HepG2 (cell line): ENCODE results near the gene ITK. TPM values are rescaled to one million over a fixed set of nuclear protein-coding genes. Genes with fewer than 3 reads are reported as not detected.

Experiments used
- ATAC-seq: fragments of 200-7000 bp; cut with Tn5 transposase; 3 replicates; pipeline ENCODE4 v1.9.1; 2020; ENCODE audit warnings: mild to moderate bottlenecking, moderate library complexity
- BruUV-seq: library from RNA; stranded (reverse); fragments of 400-500 nt; replicated peaks from 2 replicates; lab custom pipeline; 2021; lab: Mats Ljungman, UMichigan
- CTCF ChIA-PET: fragments of 300-600 bp; formaldehyde crosslinking; extraction: SDS; loops from one replicate; lab custom pipeline; 2021; ENCODE audit warnings: low total read pairs, inconsistent platforms, low intra/inter-chr PET ratio; lab: Yijun Ruan, JAX
- POLR2A ChIA-PET: fragments of 350-600 bp; sonication (Branson Sonifier 250); formaldehyde crosslinking; loops from one replicate; lab custom pipeline; 2020; ENCODE audit warnings: antibody characterized with exemption, inconsistent platforms; lab: Yijun Ruan, JAX
- DNase-seq: peaks from one replicate; pipeline ENCODE4 v3.0.0-alpha.2; 2015; ENCODE audit warnings: low spot score
- FAIRE-seq: peaks from 3 replicates; lab custom pipeline; 2011; peaks lifted over from hg19 to GRCh38; lab: Jason Lieb, UNC
- H2AFZ ChIP-seq: one replicate; pipeline ENCODE4 v1.6.1; 2011; ENCODE audit warnings: low read length, inconsistent platforms
- H3K27ac ChIP-seq: fragments of 300-600 bp; 3 replicates; pipeline ENCODE4 v1.8.0; 2011; ENCODE audit warnings: mixed run types, mild to moderate bottlenecking, mixed read lengths, low read length, inconsistent platforms; ENCODE audit not compliant: insufficient read depth; ENCODE audit errors: extremely low read length
- H3K27me3 ChIP-seq, 2 experiments: fragments of 200-600 bp in 1 of 2; 2 replicates in 1 of 2; 3 replicates in 1 of 2; pipeline versions ENCODE4 v1.6.0 to v1.8.0; 2011; ENCODE audit warnings: low read length in 2 of 2, mild to moderate bottlenecking in 2 of 2, moderate library complexity in 2 of 2, inconsistent platforms in 1 of 2; ENCODE audit not compliant: insufficient read depth in 2 of 2, control insufficient read depth in 1 of 2
- H3K36me3 ChIP-seq, 2 experiments: fragments of 200-600 bp in 1 of 2; replicated peaks in 1 of 2; 2 replicates in 1 of 2; 3 replicates in 1 of 2; pipeline versions ENCODE4 v1.5.1 to v1.8.0; 2011; ENCODE audit warnings: low read length in 2 of 2, inconsistent platforms in 1 of 2; ENCODE audit not compliant: insufficient read depth in 2 of 2, control insufficient read depth in 1 of 2
- H3K4me1 ChIP-seq: 2 replicates; pipeline ENCODE4 v1.5.1; 2012; ENCODE audit warnings: low read length, inconsistent platforms; ENCODE audit not compliant: insufficient read depth
- H3K4me2 ChIP-seq: 2 replicates; pipeline ENCODE4 v1.6.0; 2011; ENCODE audit warnings: low read depth, low read length, inconsistent platforms
- H3K4me3 ChIP-seq, 3 experiments: fragments of 200-600 bp in 1 of 3; sonication (generic), shearing (Covaris generic) in 1 of 3; replicated peaks in 1 of 3; 2 replicates each; pipeline ENCODE4 v1.5.1; 2011 to 2016; ENCODE audit warnings: low read length in 3 of 3, inconsistent platforms in 2 of 3, low read depth in 2 of 3, mild to moderate bottlenecking in 2 of 3, control low read depth in 1 of 3, mixed read lengths in 1 of 3; ENCODE audit not compliant: insufficient read depth in 1 of 3
- H3K79me2 ChIP-seq: one replicate; pipeline ENCODE4 v1.6.1; 2011; ENCODE audit warnings: low read length, inconsistent platforms; ENCODE audit not compliant: insufficient read depth
- H3K9ac ChIP-seq: 2 replicates; pipeline ENCODE4 v1.6.0; 2011; ENCODE audit warnings: mild to moderate bottlenecking, low read depth, low read length, inconsistent platforms; ENCODE audit not compliant: insufficient read depth
- H3K9me3 ChIP-seq: 2 replicates; pipeline ENCODE4 v1.5.1; 2012; ENCODE audit warnings: mild to moderate bottlenecking, low read length
- H4K20me1 ChIP-seq: 2 replicates; pipeline ENCODE4 v1.6.0; 2011; ENCODE audit warnings: inconsistent platforms, mild to moderate bottlenecking, low read length, moderate library complexity; ENCODE audit not compliant: insufficient read depth
- CREM ChIP-seq, 2 experiments: sonication (generic) in 1 of 2; formaldehyde crosslinking in 1 of 2; IDR thresholded peaks; 2 replicates each; pipeline versions ENCODE4 v1.4.0 to v1.6.1; 2016 to 2020; ENCODE audit warnings: antibody characterized with exemption in 1 of 2, mild to moderate bottlenecking in 1 of 2, missing genetic modification reagents in 1 of 2
- EEA1 ChIP-seq: sonication (generic); formaldehyde crosslinking; IDR thresholded peaks from 2 replicates; pipeline ENCODE4 v1.5.1; 2020; ENCODE audit warnings: mild to moderate bottlenecking, missing genetic modification reagents, borderline replicate concordance
- HMGXB4 ChIP-seq, 2 experiments: sonication (generic) in 1 of 2; formaldehyde crosslinking in 1 of 2; IDR thresholded peaks; 2 replicates each; pipeline versions ENCODE4 v1.4.0 to v1.6.1; 2018 to 2020; ENCODE audit warnings: missing genetic modification reagents in 2 of 2, borderline replicate concordance in 1 of 2, low read depth in 1 of 2, mild to moderate bottlenecking in 1 of 2, missing biosample characterization in 1 of 2
- PHF20 ChIP-seq: sonication (generic); formaldehyde crosslinking; IDR thresholded peaks from 2 replicates; pipeline ENCODE4 v1.5.0; 2020; ENCODE audit warnings: mild to moderate bottlenecking, missing genetic modification reagents
- PHF5A ChIP-seq: IDR thresholded peaks from one replicate; pipeline ENCODE4 v1.6.1; 2018; ENCODE audit warnings: low read depth, missing genetic modification reagents; ENCODE audit not compliant: unreplicated experiment
- RARA ChIP-seq: IDR thresholded peaks from 2 replicates; pipeline ENCODE4 v1.6.1; 2016; ENCODE audit warnings: missing genetic modification reagents, missing compliant biosample characterization
- SCMH1 ChIP-seq: sonication (generic); formaldehyde crosslinking; IDR thresholded peaks from 2 replicates; pipeline ENCODE4 v1.9.0; 2021; ENCODE audit warnings: missing genetic modification reagents, mild to moderate bottlenecking, borderline replicate concordance
- SMARCE1 ChIP-seq: fragments of 450-650 bp; IDR thresholded peaks from 2 replicates; pipeline ENCODE4 v1.6.1; 2017; ENCODE audit warnings: borderline replicate concordance
- SP2 ChIP-seq: sonication (generic); formaldehyde crosslinking; IDR thresholded peaks from 2 replicates; pipeline ENCODE4 v1.5.1; 2020; ENCODE audit warnings: mild to moderate bottlenecking, missing genetic modification reagents
- ZFP36L2 ChIP-seq: sonication (generic); formaldehyde crosslinking; IDR thresholded peaks from 2 replicates; pipeline ENCODE4 v1.4.0; 2020; ENCODE audit warnings: missing genetic modification reagents
- ZKSCAN5 ChIP-seq: sonication (generic); formaldehyde crosslinking; IDR thresholded peaks from 2 replicates; pipeline ENCODE4 v1.5.1; 2020; ENCODE audit warnings: mild to moderate bottlenecking, missing genetic modification reagents
- ZNF180 ChIP-seq: sonication (generic); formaldehyde crosslinking; IDR thresholded peaks from 2 replicates; pipeline ENCODE4 v1.4.0; 2020; ENCODE audit warnings: low read depth, missing genetic modification reagents, borderline replicate concordance
- ZNF333 ChIP-seq: sonication (generic); formaldehyde crosslinking; IDR thresholded peaks from 2 replicates; pipeline ENCODE4 v1.4.0; 2020; ENCODE audit warnings: mild to moderate bottlenecking, missing genetic modification reagents, borderline replicate concordance
- ZNF33B ChIP-seq: sonication (generic); formaldehyde crosslinking; IDR thresholded peaks from 2 replicates; pipeline ENCODE4 v1.5.1; 2020; ENCODE audit warnings: mild to moderate bottlenecking, missing genetic modification reagents
- ZNF543 ChIP-seq: sonication (generic); formaldehyde crosslinking; IDR thresholded peaks from 2 replicates; pipeline ENCODE4 v1.4.0; 2020; ENCODE audit warnings: mild to moderate bottlenecking, missing genetic modification reagents
- ZNF552 ChIP-seq: sonication (generic); formaldehyde crosslinking; IDR thresholded peaks from 2 replicates; pipeline ENCODE4 v1.9.0; 2022; ENCODE audit warnings: missing genetic modification reagents, mild to moderate bottlenecking, borderline replicate concordance
- WGBS: methylation state at CpG from one replicate; pipeline ENCODE4 v1.1.6; 2017; ENCODE audit warnings: low lambda C conversion rate; 5-methylcytosine and 5-hydroxymethylcytosine counted together
- in situ Hi-C: cut with HindIII; loops from 2 replicates; pipeline ENCODE4 v1.10.0; 2017; ENCODE audit warnings: low pct_unique_long_range_greater_than_20kb; ENCODE audit not compliant: extremely low pct_ligation_motif_present
- intact Hi-C: fragments of 100-400 bp; cut with micrococcal nuclease; formaldehyde crosslinking; loops from one replicate; pipeline ENCODE4 v1.10.0; 2022; ENCODE audit not compliant: unreplicated experiment
- polyA plus RNA-seq, 8 experiments: library from polyadenylated mRNA; depleted of rRNA in 3 of 8; stranded (reverse) in 7 of 8; unstranded in 1 of 8; fragments of >200 nt; fragmentation: Illumina TruSeq in 4 of 8; extraction: Trizol in 4 of 8; gene quantifications; 2 replicates each; pipeline versions ENCODE4 v1.2.1 to v1.2.3, GENCODE V29; 2011 to 2016; ENCODE audit warnings: low read depth in 4 of 8, missing spikeins in 1 of 8, mixed read lengths in 1 of 8; ENCODE audit not compliant: insufficient read depth in 1 of 8
- total RNA-seq, 5 experiments: library from RNA; depleted of rRNA; stranded (reverse); fragments of >200 nt; fragmentation: Illumina TruSeq; extraction: Trizol; gene quantifications; 2 replicates each; pipeline ENCODE4 v1.2.3, GENCODE V29; 2016; ENCODE audit warnings: low read depth in 1 of 5

Gene ITK
- total and polyA plus RNA-seq, 2 of the 13 experiments (the other 11 are each of a cell fraction or from before 2014, with no cell fraction given) = 0.01 TPM; not detected in 1

- no TSS peak for BruUV-seq
- no peak for FAIRE-seq
- Histone ChIP-seq H3K9me3 (no peaks in the 10 kb centered on the region), H3K4me3 (no peak overlapping the region), H4K20me1 (no peaks in the 10 kb centered on the region), H3K4me2 (no peak overlapping the region), H3K4me1 (no peaks in the 10 kb centered on the region), H3K9ac (no peak overlapping the region), H2AFZ (no peak overlapping the region), H3K36me3 (no peaks in the 10 kb centered on the region), H3K27ac (no peak overlapping the region), H3K27me3 (peaks cover 1 to 22% of the 10 kb centered on the region in 2 experiments; a peak in 3 of 5 replicates), H3K79me2 (no peaks in the 10 kb centered on the region)
- 4% methylated on average over 3 of the region's 4 CpGs for WGBS
- in situ Hi-C loops (no loop called here), intact Hi-C loops (no loop called here)
- TF ChIP-seq ZNF33B (CRISPR knock-in tag) (no peak), RARA (CRISPR knock-in tag) (no peak), ZFP36L2 (CRISPR knock-in tag) (no peak), CREM (IDR thresholded peaks at IDR 0.05) (no peak), CREM (CRISPR knock-in tag; IDR thresholded peaks at IDR 0.05) (no peak), EEA1 (CRISPR knock-in tag) (no peak), ZNF543 (CRISPR knock-in tag) (no peak), SCMH1 (CRISPR knock-in tag) (no peak), ZNF552 (CRISPR knock-in tag) (no peak), HMGXB4 (CRISPR knock-in tag; IDR thresholded peaks at IDR 0.05; ENCODE audit: borderline replicate concordance in 1 of 2, low read depth in 1 of 2) (no peak), SMARCE1 (no peak), ZNF180 (CRISPR knock-in tag) (no peak), PHF20 (CRISPR knock-in tag) (no peak), SP2 (CRISPR knock-in tag) (no peak), ZNF333 (CRISPR knock-in tag) (no peak), PHF5A (CRISPR knock-in tag) (no peak), ZKSCAN5 (CRISPR knock-in tag) (no peak)
- CTCF ChIA-PET = no interaction called here
- DNase-seq = no peak
- no peak for ATAC-seq
- POLR2A ChIA-PET = no interaction called here
Observed at GRCh38 chr5:157167214-157167621, 13.4 kb upstream of the ITK start.
